Osteoblast (primary cell): Measurements from ENCODE around the gene NLGN1. TPM values are rescaled to one million over a fixed set of nuclear protein-coding genes. Genes with fewer than 3 reads are reported as not detected.

ENCODE experiments used
- DNase-seq: peaks from one replicate; pipeline ENCODE4 v3.0.0; 2011; ENCODE audit warnings: low spot score, mixed read lengths; ENCODE audit not compliant: insufficient read length; ENCODE audit errors: missing footprints
- H2AFZ ChIP-seq: 2 replicates; pipeline ENCODE4 v1.6.0; 2011; ENCODE audit warnings: mild to moderate bottlenecking, low read length
- H3K27ac ChIP-seq: 2 replicates; pipeline ENCODE4 v1.5.1; 2011; ENCODE audit warnings: mild to moderate bottlenecking, low read depth, low read length, moderate library complexity
- H3K27me3 ChIP-seq: 2 replicates; pipeline ENCODE4 v1.6.0; 2012; ENCODE audit warnings: mild to moderate bottlenecking, control low read depth, inconsistent platforms, low read length, moderate library complexity; ENCODE audit not compliant: insufficient read depth
- H3K36me3 ChIP-seq: 2 replicates; pipeline ENCODE4 v1.5.1; 2011; ENCODE audit warnings: mild to moderate bottlenecking, low read length, control low read depth, moderate library complexity; ENCODE audit not compliant: insufficient read depth
- H3K4me1 ChIP-seq: 2 replicates; pipeline ENCODE4 v1.5.1; 2011; ENCODE audit warnings: mild to moderate bottlenecking, low read length, control low read depth, moderate library complexity; ENCODE audit not compliant: insufficient read depth
- H3K4me2 ChIP-seq: 2 replicates; pipeline ENCODE4 v1.6.0; 2011; ENCODE audit warnings: mild to moderate bottlenecking, low read length; ENCODE audit not compliant: insufficient read depth
- H3K4me3 ChIP-seq: fragments of 200-600 bp; sonication (generic); 3 replicates; pipeline ENCODE4 v1.5.1; 2012; ENCODE audit warnings: mild to moderate bottlenecking, low read length, inconsistent platforms; ENCODE audit not compliant: insufficient read depth
- H3K79me2 ChIP-seq: 2 replicates; pipeline ENCODE4 v1.6.0; 2012; ENCODE audit warnings: mild to moderate bottlenecking, low read length, control low read depth, inconsistent platforms; ENCODE audit not compliant: insufficient read depth
- H3K9me3 ChIP-seq: 2 replicates; pipeline ENCODE4 v1.5.1; 2011; ENCODE audit warnings: low read depth, low read length, control low read depth
- H4K20me1 ChIP-seq: 2 replicates; pipeline ENCODE4 v1.6.0; 2012; ENCODE audit warnings: mild to moderate bottlenecking, low read length, control low read depth; ENCODE audit not compliant: insufficient read depth
- total RNA-seq: library from RNA; depleted of rRNA; stranded (reverse); fragments of >200 nt; gene quantifications from 2 replicates; pipeline ENCODE4 v1.2.3, GENCODE V29; 2012
- TF ChIP-seq, protein P1 (sequence below): IDR thresholded peaks from 2 replicates; pipeline ENCODE4 v1.5.1; 2011; ENCODE audit warnings: mild to moderate bottlenecking, low read depth, low read length, moderate library complexity; ENCODE audit errors: extremely low read depth

NLGN1 gene
- total RNA-seq, 1 donor: 9.0 TPM

DNA sequence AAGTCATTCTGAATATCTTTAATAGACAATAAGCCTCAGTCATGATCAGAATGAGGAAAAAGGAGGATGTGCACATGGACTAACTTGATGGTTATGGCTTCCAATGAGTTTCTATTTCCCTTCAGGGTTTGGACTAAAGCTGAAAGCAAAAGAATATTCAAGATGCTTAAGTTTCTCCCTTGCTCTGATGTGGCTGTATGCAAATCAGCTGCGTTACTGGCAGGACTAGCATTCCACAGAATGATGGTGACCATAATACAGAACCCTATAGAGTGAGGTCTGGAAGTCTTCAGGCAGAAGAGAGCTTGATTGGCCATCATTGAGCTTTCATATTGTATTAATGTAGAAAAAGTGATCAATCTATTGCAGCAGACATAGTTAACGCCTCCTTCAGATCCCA lies 466.0 kb downstream of the NLGN1 start:
- TF ChIP-seq, protein P1, sequence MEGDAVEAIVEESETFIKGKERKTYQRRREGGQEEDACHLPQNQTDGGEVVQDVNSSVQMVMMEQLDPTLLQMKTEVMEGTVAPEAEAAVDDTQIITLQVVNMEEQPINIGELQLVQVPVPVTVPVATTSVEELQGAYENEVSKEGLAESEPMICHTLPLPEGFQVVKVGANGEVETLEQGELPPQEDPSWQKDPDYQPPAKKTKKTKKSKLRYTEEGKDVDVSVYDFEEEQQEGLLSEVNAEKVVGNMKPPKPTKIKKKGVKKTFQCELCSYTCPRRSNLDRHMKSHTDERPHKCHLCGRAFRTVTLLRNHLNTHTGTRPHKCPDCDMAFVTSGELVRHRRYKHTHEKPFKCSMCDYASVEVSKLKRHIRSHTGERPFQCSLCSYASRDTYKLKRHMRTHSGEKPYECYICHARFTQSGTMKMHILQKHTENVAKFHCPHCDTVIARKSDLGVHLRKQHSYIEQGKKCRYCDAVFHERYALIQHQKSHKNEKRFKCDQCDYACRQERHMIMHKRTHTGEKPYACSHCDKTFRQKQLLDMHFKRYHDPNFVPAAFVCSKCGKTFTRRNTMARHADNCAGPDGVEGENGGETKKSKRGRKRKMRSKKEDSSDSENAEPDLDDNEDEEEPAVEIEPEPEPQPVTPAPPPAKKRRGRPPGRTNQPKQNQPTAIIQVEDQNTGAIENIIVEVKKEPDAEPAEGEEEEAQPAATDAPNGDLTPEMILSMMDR: no peak
- Histone ChIP-seq H3K27me3 (no peaks in the 10 kb centered on the region), H4K20me1 (no peaks in the 10 kb centered on the region), H3K79me2 (no peaks in the 10 kb centered on the region), H3K4me3 (no peak overlapping the region), H3K4me1 (no peaks in the 10 kb centered on the region), H2AFZ (no peak overlapping the region), H3K36me3 (no peaks in the 10 kb centered on the region), H3K4me2 (no peak overlapping the region), H3K9me3 (no peaks in the 10 kb centered on the region), H3K27ac (no peak overlapping the region)
- no peak for DNase-seq

DNA sequence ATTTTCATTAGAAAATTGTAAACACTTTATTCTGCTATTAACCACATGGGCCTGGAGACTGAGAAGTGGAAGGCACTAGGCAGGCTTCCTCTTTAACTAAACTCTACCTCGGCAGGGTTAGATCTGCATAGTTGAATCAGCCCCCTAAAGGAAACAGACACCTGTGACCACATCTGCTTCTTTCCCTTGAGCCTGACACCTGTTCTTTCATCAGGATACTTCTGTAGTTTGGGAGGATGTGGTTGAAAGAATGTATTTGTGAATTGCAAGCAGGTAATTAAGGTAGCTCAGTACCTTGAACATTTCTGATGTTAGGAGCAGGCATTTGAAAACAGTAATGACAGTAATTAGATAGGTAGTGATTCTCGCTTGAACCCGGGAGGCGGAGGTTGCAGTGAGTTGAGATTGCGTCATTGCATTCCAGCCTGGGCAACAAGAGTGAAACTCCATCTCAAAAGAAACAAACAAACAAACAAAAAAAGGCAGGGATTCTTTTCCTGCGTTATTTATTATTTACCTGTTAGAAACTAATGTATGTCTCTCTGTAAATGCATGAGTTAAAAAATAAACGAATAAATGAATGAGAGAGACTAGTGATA lies 468.5 kb downstream of the NLGN1 start:
- Histone ChIP-seq H3K4me1 (no peaks in the 10 kb centered on the region), H3K27me3 (no peaks in the 10 kb centered on the region), H3K9me3 (no peaks in the 10 kb centered on the region), H3K4me2 (no peak overlapping the region), H2AFZ (no peak overlapping the region), H3K4me3 (no peak overlapping the region), H3K36me3 (no peaks in the 10 kb centered on the region), H4K20me1 (no peaks in the 10 kb centered on the region), H3K79me2 (no peaks in the 10 kb centered on the region), H3K27ac (no peak overlapping the region)
- DNase-seq: no peak
- TF ChIP-seq, protein P1: no peak

DNA sequence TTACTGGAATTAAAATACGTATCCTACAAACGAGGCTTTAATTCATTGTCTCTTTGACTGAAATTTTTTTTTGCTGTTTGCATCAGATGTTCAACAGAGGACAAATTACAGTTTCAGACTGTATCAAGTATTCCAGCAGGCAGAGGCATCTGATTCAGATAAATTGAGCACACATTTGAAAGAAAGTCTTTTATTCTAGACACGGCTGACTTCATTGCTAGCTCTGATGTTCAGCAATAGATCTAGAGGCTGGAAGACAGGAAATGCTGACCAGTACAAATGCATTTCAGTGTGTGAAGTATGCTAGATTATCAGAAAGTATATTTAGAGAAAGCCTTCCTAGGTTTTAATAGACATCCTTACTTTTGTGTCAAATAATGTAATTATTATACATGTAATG lies 472.2 kb downstream of the NLGN1 start:
- H4K20me1 ChIP-seq: no peaks in the 10 kb centered on the region
- H3K27me3 ChIP-seq: no peaks in the 10 kb centered on the region
- no peaks in the 10 kb centered on the region for H3K36me3 ChIP-seq
- H3K4me2 ChIP-seq: no peak overlapping the region
- H3K27ac ChIP-seq: no peak overlapping the region
- no peaks in the 10 kb centered on the region for H3K79me2 ChIP-seq
- H3K9me3 ChIP-seq: no peaks in the 10 kb centered on the region
- no peak overlapping the region for H2AFZ ChIP-seq
- no peak for DNase-seq
- H3K4me1 ChIP-seq: no peaks in the 10 kb centered on the region
- TF ChIP-seq, protein P1: no peak
- H3K4me3 ChIP-seq: no peak overlapping the region

DNA sequence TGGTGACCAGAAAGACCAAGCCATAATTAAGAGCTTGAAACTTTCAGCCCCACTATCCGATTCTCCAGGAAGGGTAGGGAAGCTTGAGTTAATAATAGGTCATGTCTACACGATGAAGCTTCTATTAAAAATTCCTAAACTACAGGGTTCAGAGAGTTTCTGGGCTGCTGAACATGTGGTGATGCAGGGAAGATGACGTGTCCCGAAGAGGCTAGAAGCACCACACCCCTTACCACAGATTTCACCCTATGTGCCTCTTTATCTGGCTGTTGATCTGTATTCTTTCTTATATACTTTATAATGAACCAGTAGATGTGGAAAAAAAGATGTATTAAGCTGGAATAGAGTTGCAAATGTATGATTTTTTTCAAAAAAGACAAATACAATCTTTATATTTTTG lies 473.4 kb downstream of the NLGN1 start:
- no peak overlapping the region for H3K27ac ChIP-seq
- TF ChIP-seq, protein P1: no peak

More for the DNA sequence above, 473.4 kb downstream of the NLGN1 start:
- Histone ChIP-seq H3K4me2 (no peak overlapping the region), H3K9me3 (no peaks in the 10 kb centered on the region), H3K27me3 (no peaks in the 10 kb centered on the region), H4K20me1 (no peaks in the 10 kb centered on the region), H3K4me3 (no peak overlapping the region), H3K36me3 (no peaks in the 10 kb centered on the region), H3K79me2 (no peaks in the 10 kb centered on the region), H2AFZ (no peak overlapping the region), H3K4me1 (no peaks in the 10 kb centered on the region)
- DNase-seq: no peak
